B cell (primary cell): ENCODE data around the gene KRT34.

Experiments
- EZH2 ChIP-seq: IDR thresholded peaks from 2 replicates; pipeline ENCODE4 v1.6.1; 2012; ENCODE audit warnings: borderline replicate concordance, low read depth, mild to moderate bottlenecking, moderate library complexity, low read length; ENCODE audit not compliant: insufficient read depth, poor library complexity, severe bottlenecking
- TF ChIP-seq, protein P1 (sequence below): fragments of 200-600 bp; IDR thresholded peaks from one replicate; pipeline ENCODE4 v1.8.0; 2022; ENCODE audit warnings: antibody characterized with exemption, mild to moderate bottlenecking

DNA sequence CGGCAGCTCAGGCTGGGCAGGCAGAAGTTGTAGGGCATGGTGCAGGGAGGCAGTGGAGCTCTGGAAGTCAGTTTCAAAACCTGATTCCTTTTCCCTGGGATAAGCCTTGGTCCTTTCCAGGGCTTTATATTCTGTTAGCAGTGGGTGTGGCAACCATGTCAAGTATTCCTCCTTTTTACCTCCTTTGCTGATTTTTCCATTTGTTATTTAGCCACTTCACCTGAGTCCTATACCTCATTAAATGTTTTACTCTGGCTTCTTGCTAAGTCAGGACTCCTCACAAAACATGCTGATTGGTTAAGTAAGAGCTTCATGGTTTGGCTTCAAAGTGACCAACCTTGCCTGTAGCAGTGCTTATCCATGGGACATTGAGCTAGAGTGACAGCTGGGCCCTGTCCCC lies 12.4 kb downstream of the KRT34 start, which contains the start of gene KRT33B:
- TF ChIP-seq, protein P1, sequence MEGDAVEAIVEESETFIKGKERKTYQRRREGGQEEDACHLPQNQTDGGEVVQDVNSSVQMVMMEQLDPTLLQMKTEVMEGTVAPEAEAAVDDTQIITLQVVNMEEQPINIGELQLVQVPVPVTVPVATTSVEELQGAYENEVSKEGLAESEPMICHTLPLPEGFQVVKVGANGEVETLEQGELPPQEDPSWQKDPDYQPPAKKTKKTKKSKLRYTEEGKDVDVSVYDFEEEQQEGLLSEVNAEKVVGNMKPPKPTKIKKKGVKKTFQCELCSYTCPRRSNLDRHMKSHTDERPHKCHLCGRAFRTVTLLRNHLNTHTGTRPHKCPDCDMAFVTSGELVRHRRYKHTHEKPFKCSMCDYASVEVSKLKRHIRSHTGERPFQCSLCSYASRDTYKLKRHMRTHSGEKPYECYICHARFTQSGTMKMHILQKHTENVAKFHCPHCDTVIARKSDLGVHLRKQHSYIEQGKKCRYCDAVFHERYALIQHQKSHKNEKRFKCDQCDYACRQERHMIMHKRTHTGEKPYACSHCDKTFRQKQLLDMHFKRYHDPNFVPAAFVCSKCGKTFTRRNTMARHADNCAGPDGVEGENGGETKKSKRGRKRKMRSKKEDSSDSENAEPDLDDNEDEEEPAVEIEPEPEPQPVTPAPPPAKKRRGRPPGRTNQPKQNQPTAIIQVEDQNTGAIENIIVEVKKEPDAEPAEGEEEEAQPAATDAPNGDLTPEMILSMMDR = no peak
- no peak for TF ChIP-seq EZH2
